HG03139 (cell line): ENCODE results near the gene TRIM66.

Source experiments
- ATAC-seq: cut with Tn5 transposase; IDR thresholded peaks from one replicate; pipeline ENCODE4 v1.9.1; 2021; ENCODE audit not compliant: unreplicated experiment

Gene TRIM66

DNA sequence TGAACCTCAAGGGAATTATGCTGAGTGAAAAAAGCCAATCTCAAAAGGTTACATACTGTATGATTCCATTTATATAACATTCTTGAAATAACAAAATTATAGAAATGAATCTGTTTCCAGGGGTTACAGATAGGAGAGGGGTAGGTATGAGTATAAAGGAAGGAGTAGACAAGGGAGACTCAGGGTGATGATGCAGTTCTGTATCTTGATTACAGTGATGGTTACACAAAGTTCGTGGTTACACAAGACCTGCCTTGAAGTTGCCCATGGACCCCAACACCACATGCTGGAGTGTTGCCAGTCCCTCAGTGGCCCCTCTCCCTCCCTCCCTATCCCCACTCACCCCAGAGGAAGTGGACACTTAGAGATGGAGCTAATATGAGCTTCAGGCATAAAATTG lies 108.7 kb downstream of the TRIM66 start:
- ATAC-seq = no peak

DNA sequence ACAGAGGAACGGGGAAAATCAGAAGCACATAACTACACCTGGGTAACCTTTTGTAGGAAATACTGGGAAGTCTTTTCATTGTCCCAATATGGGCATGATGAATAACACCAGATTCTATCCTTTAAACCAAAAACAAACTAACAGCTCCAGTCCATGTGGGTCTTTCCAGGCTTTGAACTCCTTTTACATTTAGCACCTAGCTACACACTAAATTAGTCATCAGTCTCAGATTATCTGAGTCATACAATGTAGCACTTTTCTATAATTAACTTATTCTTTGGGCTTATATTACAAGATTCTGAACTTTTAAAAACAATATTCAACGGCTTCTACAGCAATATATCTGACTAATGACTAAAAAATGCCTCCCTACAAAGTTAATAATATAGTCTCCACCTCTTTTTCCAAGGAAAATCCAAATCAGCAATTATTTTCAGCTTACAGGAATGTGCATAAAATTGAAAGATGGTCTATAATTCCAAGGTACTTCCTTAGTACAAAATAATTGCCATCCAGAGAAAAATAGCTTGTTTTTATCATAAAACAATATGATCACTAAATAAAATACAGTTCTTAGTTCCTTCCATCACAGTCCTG lies 114.8 kb downstream of the TRIM66 start:
- ATAC-seq = no peak

DNA sequence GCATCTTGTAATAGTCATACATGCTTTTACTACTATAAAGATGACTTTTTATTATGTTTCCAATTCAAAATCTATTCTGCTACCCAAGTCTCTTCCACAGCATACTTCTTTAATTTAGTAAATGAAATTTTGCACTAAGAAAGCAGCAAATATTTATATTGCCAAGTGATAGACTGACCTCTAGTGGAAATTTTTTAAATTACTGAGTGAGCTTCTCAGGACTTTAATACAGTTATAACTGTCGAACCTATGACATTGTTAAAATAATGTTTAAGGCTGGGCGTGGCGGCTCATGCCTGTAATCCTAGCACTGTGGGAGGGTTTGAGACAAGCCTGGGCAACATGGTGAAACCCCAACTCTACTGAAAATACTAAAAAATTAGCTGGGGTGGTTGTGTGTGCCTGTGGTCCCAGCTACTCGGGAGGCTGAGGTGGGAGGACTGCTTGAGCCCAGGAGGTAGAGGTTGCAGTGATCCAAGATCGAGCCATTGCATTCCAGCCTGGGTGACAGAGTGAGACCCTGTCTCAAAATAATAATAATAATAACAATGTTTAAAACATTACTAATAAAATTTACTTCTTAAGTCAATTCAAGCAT lies 115.8 kb downstream of the TRIM66 start:
- ATAC-seq = no peak

DNA sequence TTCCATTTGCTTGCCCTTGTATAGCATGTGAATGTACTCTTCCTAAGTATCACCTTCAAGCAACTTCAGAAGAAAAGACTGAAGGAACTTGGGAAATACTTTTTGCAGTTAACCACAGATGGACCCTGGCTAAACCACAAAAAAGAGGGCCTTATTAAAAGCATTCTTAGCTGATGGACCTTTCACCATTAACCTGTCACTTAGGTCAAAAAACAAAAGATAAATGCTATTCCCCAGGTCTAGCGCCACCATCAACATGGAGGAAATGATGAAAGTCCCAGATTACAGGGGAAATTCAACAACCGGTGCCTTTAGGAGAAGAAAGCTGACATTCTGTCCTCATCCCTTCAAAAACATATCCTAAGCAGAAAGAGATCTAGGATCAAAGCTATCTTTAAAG lies 117.9 kb downstream of the TRIM66 start:
- no peak for ATAC-seq
